ENCODE data around the gene GRHL1. TPM values are rescaled to one million over a fixed set of nuclear protein-coding genes. Genes with fewer than 3 reads are reported as not detected.

Gene GRHL1
- total RNA-seq, 1 experiment from 2014 or later: 2.7 TPM

- no peak for DNase-seq (ENCODE audit: low spot score)
- Mint-ChIP-seq H3K27ac (no peak overlapping the region), H3K9me3 (no peaks in the 10 kb centered on the region), H3K4me1 (peaks cover 6% of the 10 kb centered on the region; the same call in 1 of the 2 replicates), H3K4me3 (no peak overlapping the region), H3K36me3 (no peaks in the 10 kb centered on the region), H3K27me3 (ENCODE audit: low read depth) (no peaks in the 10 kb centered on the region)
- CTCF ChIA-PET: interaction anchor here (1.5 kb wide), 1 partner anchor 10 kb away, joined by 11 read pairs; no protein-coding TSS in a partner anchor
- no peak for TF ChIP-seq SMAD4 (CRISPR knock-in tag; IDR thresholded peaks at IDR 0.05)
- TF ChIP-seq USF1 (CRISPR knock-in tag; IDR thresholded peaks at IDR 0.05): no peak
- TF ChIP-seq CREB1 (CRISPR knock-in tag; IDR thresholded peaks at IDR 0.05): no peak
- TF ChIP-seq ZNF416 (CRISPR knock-in tag; IDR thresholded peaks at IDR 0.05): no peak
- TF ChIP-seq OVOL2 (CRISPR knock-in tag; IDR thresholded peaks at IDR 0.05; ENCODE audit: borderline replicate concordance): no peak
- TF ChIP-seq FOXJ3 (CRISPR knock-in tag; IDR thresholded peaks at IDR 0.05; ENCODE audit: borderline replicate concordance): no peak
- TF ChIP-seq EMX1 (CRISPR knock-in tag; IDR thresholded peaks at IDR 0.05): no peak
- no peak for TF ChIP-seq ZNF512 (CRISPR knock-in tag; IDR thresholded peaks at IDR 0.05; ENCODE audit: borderline replicate concordance)
- no peak for TF ChIP-seq HMGA2 (CRISPR knock-in tag; IDR thresholded peaks at IDR 0.05)
- no peak for ATAC-seq
- POLR2A ChIA-PET: no interaction called here
Measured at GRCh38 chr2:9994462-9994861, 43.0 kb downstream of the GRHL1 start.

GRCh38 chr2:9995059-9995458, 43.6 kb downstream of the GRHL1 start:
- TF ChIP-seq ZNF423 (CRISPR knock-in tag; IDR thresholded peaks at IDR 0.05) (no peak), USF2 (CRISPR knock-in tag; IDR thresholded peaks at IDR 0.05) (no peak), GRHL2 (CRISPR knock-in tag; IDR thresholded peaks at IDR 0.05; ENCODE audit: insufficient replicate concordance, severe bottlenecking) (no peak), KAT7 (CRISPR knock-in tag; IDR thresholded peaks at IDR 0.05; ENCODE audit: borderline replicate concordance) (no peak), AFF4 (CRISPR knock-in tag; IDR thresholded peaks at IDR 0.05; ENCODE audit: borderline replicate concordance) (no peak), IRF2 (CRISPR knock-in tag; IDR thresholded peaks at IDR 0.05; ENCODE audit: borderline replicate concordance, low read depth) (no peak), NFATC4 (CRISPR knock-in tag; IDR thresholded peaks at IDR 0.05) (no peak), NR1H2 (CRISPR knock-in tag; IDR thresholded peaks at IDR 0.05) (no peak), ZSCAN18 (CRISPR knock-in tag; IDR thresholded peaks at IDR 0.05) (no peak), ZNF396 (CRISPR knock-in tag; IDR thresholded peaks at IDR 0.05; ENCODE audit: borderline replicate concordance) (no peak), ZNF121 (CRISPR knock-in tag; IDR thresholded peaks at IDR 0.05) (no peak), ESRRA (CRISPR knock-in tag; IDR thresholded peaks at IDR 0.05; ENCODE audit: borderline replicate concordance) (no peak), GABPB1 (CRISPR knock-in tag; IDR thresholded peaks at IDR 0.05) (no peak), JUN (CRISPR knock-in tag; IDR thresholded peaks at IDR 0.05) (no peak), PRRX2 (CRISPR knock-in tag; IDR thresholded peaks at IDR 0.05) (no peak), FOXP4 (CRISPR knock-in tag; IDR thresholded peaks at IDR 0.05) (no peak)
- ChIA-PET POLR2A (no interaction called here), CTCF (interaction anchor here (2.0 to 3.8 kb wide), 2 partner anchors 11 to 77 kb away, joined by 6 to 22 read pairs; no protein-coding TSS in a partner anchor)
- Mint-ChIP-seq H3K27me3 (ENCODE audit: low read depth) (no peaks in the 10 kb centered on the region), H3K4me3 (no peak overlapping the region), H3K27ac (0 out of 2 replicates have a peak overlapping the region, but pooled peaks have one; percentile 44), H3K9me3 (no peaks in the 10 kb centered on the region), H3K36me3 (no peaks in the 10 kb centered on the region), H3K4me1 (peaks cover 6% of the 10 kb centered on the region; the same call in 1 of the 2 replicates)
- ATAC-seq: no peak
- no peak for DNase-seq (ENCODE audit: low spot score)
